OCI-LY1 (cell line): ENCODE results near the gene IL17RB.

Source experiments
- EZH2 ChIP-seq: fragments of 200-600 bp; sonication (generic), shearing (Covaris generic); IDR thresholded peaks from 2 replicates; pipeline ENCODE4 v1.8.0; 2017; ENCODE audit warnings: borderline replicate concordance, mixed run types, mild to moderate bottlenecking, antibody characterized with exemption, low read length, moderate library complexity, mixed read lengths
- TF ChIP-seq, protein P1 (sequence below): fragments of 200-600 bp; sonication (generic), shearing (Covaris generic); IDR thresholded peaks from 2 replicates; pipeline ENCODE4 v1.5.1; 2017; ENCODE audit warnings: mild to moderate bottlenecking, antibody characterized with exemption, low read length, moderate library complexity, mixed read lengths

DNA sequence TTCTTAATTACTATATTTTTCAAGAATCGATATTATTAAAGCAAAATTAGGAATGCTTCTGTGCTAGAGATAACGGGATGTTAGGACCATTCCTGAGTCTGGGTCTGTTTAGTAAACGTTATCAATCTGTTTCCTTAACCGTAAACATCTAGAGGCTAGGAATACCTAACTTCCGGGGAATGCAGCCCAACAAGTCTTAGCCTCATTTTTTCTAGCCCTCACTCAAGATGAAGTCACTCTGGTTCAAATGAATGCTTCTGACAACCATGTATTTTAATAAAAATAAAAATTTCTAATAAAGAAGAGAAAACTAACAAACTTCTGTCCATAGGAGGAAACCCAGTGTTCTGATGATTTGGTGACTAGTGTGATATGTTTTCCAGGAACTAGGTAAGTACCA lies 56.3 kb downstream of the IL17RB start:
- TF ChIP-seq, protein P1, sequence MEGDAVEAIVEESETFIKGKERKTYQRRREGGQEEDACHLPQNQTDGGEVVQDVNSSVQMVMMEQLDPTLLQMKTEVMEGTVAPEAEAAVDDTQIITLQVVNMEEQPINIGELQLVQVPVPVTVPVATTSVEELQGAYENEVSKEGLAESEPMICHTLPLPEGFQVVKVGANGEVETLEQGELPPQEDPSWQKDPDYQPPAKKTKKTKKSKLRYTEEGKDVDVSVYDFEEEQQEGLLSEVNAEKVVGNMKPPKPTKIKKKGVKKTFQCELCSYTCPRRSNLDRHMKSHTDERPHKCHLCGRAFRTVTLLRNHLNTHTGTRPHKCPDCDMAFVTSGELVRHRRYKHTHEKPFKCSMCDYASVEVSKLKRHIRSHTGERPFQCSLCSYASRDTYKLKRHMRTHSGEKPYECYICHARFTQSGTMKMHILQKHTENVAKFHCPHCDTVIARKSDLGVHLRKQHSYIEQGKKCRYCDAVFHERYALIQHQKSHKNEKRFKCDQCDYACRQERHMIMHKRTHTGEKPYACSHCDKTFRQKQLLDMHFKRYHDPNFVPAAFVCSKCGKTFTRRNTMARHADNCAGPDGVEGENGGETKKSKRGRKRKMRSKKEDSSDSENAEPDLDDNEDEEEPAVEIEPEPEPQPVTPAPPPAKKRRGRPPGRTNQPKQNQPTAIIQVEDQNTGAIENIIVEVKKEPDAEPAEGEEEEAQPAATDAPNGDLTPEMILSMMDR, result no peak
- no peak for TF ChIP-seq EZH2
